ENCODE data around the gene CHST12.

CHST12 gene

DNA sequence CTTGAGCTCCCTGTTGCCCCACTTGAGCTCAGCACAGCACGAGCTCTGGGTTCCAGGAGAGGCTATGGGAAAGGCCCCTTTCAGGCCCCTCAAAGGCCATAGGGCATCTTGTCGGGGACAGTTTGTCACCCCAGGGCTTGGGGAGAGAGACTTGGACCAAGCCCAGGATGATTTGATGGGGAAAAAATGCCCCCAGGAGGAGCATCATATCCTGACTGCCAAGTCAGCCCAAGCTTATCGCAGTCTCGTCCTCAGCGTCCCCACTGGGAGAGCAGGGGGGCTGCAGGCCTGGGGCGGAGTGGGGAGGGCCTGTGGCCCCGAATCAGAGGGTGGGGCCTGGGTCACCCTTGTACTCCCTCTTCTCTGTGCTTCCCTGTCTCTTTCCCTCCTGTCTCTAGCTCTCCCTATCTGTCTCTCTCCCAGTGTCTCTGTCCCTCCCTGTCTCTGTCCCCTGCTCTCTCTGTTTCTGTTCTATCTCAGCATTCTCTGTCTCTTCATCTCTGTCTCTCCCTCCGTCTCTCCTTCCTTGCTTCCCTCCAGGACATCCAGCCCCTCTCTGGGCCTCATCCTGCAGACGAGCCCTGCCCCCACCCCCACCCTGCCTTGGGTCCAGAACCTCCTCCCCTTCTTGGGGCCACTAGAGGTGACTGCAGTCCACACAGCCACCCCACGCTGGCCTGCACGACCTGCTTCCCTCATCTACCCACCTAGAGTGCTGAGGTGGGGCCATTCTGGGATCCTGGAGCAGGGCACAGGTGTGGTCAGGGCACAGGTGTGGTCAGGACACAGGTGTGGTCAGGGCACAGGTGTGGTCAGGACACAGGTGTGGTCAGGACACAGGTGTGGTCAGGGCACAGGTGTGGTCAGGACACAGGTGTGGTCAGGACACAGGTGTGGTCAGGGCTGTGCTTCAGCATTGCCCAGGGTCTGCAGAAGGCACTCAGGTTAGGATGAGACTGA, 90.1 kb downstream of the CHST12 start:
- H3K4me1 ChIP-seq (ENCODE audit: control insufficient read depth, low read length): no peaks in the 10 kb centered on the region
- H3K27me3 ChIP-seq (ENCODE audit: control insufficient read depth, low read length): peaks cover 32% of the 10 kb centered on the region
- no peaks in the 10 kb centered on the region for H3K9me2 ChIP-seq (replicated peaks; ENCODE audit: control insufficient read depth, low read length)
- no peak for TF ChIP-seq CTCF (IDR thresholded peaks at IDR 0.05; ENCODE audit: low read depth, low read length, poor library complexity, severe bottlenecking)
- no peak for TF ChIP-seq EZH2phosphoT487 (IDR thresholded peaks at IDR 0.05; ENCODE audit: borderline replicate concordance, low read length)
- no peaks in the 10 kb centered on the region for H3K36me3 ChIP-seq (ENCODE audit: control insufficient read depth, low read length)
- H3K4me3 ChIP-seq (ENCODE audit: low read length): no peak overlapping the region
- no peak overlapping the region for H3K27ac ChIP-seq (ENCODE audit: low read depth, low read length)
- no peak overlapping the region for H3K4me2 ChIP-seq (ENCODE audit: low read length)
- no peaks in the 10 kb centered on the region for H4K20me1 ChIP-seq (ENCODE audit: control insufficient read depth, insufficient read depth, low read depth, low read length)
- H3K9me3 ChIP-seq (ENCODE audit: control insufficient read depth, insufficient read depth, low read length): no peaks in the 10 kb centered on the region
- H3K79me2 ChIP-seq (ENCODE audit: control insufficient read depth, low read length): no peaks in the 10 kb centered on the region
- no peaks in the 10 kb centered on the region for H3F3A ChIP-seq (ENCODE audit: control insufficient read depth, insufficient read depth)

DNA sequence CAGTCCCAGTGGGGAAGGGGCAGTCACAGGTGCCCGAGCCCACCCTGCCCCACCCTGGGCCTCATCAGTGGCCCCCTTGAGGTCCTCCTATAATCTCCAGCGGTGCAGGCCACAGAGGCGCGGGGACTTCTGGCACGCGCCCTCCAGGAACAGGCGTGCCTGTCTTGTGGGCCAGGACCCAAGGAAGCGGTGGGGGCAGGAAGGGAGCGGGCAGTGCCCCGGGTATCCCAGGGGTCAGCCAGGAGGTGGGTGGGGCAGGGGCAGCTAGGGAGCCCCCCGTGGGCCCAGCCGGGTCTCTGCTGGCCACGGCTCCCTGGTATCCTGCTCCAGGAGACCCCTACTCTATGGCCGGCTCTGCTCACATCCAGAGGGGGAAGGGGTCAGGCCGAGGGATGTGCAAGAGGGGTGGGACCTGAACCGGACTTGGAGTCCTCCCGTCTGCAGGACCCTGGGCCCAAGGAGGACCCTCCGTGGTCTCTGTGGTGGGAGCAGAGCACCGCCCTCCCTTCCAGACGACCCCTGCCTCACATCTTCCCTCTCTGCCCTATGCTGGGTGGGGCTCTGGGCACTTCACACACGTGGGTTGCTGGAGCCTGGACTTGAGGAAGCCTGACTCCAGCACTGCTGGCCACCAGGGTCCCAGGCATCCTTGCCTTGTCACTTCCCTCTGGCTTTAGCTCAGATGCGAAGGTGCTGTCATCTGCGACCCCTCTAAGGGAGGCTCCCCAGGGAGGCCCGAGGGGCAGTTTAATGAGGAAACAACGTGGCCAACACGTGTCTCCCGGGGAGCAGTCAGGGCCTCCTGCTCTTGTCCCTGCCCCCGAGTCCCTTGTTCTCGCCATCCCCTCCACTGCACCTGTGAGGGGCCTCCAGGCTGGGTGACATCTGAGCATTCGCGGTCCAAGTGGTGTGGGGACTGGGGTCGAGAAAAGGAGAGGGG, 91.0 kb downstream of the CHST12 start:
- no peaks in the 10 kb centered on the region for H3K79me2 ChIP-seq (ENCODE audit: control insufficient read depth, low read length)
- H3K27ac ChIP-seq (ENCODE audit: low read depth, low read length): no peak overlapping the region
- no peak overlapping the region for H3K4me2 ChIP-seq (ENCODE audit: low read length)
- H3F3A ChIP-seq (ENCODE audit: control insufficient read depth, insufficient read depth): no peaks in the 10 kb centered on the region
- H4K20me1 ChIP-seq (ENCODE audit: control insufficient read depth, insufficient read depth, low read depth, low read length): no peaks in the 10 kb centered on the region
- no peaks in the 10 kb centered on the region for H3K36me3 ChIP-seq (ENCODE audit: control insufficient read depth, low read length)
- TF ChIP-seq CTCF (IDR thresholded peaks at IDR 0.05; ENCODE audit: low read depth, low read length, poor library complexity, severe bottlenecking) (no peak), EZH2phosphoT487 (IDR thresholded peaks at IDR 0.05; ENCODE audit: borderline replicate concordance, low read length) (no peak)
- H3K4me1 ChIP-seq (ENCODE audit: control insufficient read depth, low read length): no peaks in the 10 kb centered on the region
- H3K9me2 ChIP-seq (replicated peaks; ENCODE audit: control insufficient read depth, low read length): no peaks in the 10 kb centered on the region
- H3K27me3 ChIP-seq (ENCODE audit: control insufficient read depth, low read length): peaks cover 38% of the 10 kb centered on the region
- no peak overlapping the region for H3K4me3 ChIP-seq (ENCODE audit: low read length)
- H3K9me3 ChIP-seq (ENCODE audit: control insufficient read depth, insufficient read depth, low read length): no peaks in the 10 kb centered on the region

DNA sequence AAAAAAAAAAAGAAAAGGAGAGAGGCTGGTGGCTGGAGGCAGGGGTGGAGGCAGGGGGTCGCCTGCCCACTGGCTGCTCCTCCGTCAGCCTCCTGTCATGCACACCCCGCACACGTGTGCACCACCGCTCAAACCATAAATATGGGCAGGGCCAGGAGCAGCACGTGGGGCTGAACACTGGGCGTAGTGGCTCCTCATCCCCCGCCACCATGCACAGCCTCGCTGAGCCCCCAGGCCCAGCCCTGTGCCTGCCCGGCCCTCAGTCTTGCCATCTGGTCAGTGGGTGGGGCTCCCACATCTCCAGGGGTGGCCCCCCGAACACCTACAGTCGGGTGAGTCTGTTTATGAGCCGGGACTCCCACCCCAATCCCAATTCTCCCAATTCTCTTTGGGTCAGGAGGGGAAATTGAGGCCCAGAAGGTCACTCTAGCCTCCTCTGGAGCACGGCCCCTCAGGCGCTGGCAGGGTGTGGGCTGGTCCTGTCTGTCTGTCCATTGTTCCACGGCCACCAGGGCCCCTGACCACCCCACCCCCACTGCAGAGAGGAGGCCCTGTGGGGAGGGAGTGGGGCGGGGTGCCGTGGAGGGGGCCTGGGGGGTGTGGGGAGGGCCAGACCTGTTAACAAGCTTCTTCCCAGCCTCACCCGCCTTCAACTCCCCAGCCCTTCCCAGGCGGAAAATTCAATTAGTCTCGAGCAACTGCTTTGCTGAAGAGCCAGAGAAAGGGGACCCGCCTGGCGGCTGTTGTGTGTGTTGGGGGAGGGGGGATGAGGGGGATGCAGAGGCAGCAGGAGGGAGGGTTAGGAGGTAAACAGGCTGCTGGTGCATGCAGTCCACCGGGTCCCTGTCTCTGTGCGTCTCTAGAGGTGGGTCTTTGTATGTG, 92.2 kb downstream of the CHST12 start:
- Histone ChIP-seq H3K36me3 (ENCODE audit: control insufficient read depth, low read length) (no peaks in the 10 kb centered on the region), H3K4me3 (ENCODE audit: low read length) (no peak overlapping the region), H3K9me3 (ENCODE audit: control insufficient read depth, insufficient read depth, low read length) (no peaks in the 10 kb centered on the region), H3K4me2 (ENCODE audit: low read length) (no peak overlapping the region), H3K27ac (ENCODE audit: low read depth, low read length) (no peak overlapping the region), H3K9me2 (replicated peaks; ENCODE audit: control insufficient read depth, low read length) (no peaks in the 10 kb centered on the region), H3K4me1 (ENCODE audit: control insufficient read depth, low read length) (no peaks in the 10 kb centered on the region), H3K79me2 (ENCODE audit: control insufficient read depth, low read length) (no peaks in the 10 kb centered on the region), H3K27me3 (ENCODE audit: control insufficient read depth, low read length) (peaks cover 38% of the 10 kb centered on the region), H4K20me1 (ENCODE audit: control insufficient read depth, insufficient read depth, low read depth, low read length) (no peaks in the 10 kb centered on the region), H3F3A (ENCODE audit: control insufficient read depth, insufficient read depth) (no peaks in the 10 kb centered on the region)
- no peak for TF ChIP-seq EZH2phosphoT487 (IDR thresholded peaks at IDR 0.05; ENCODE audit: borderline replicate concordance, low read length)
